ENCODE measurements around the gene THOC6. TPM values are rescaled to one million over a fixed set of nuclear protein-coding genes. Genes with fewer than 3 reads are reported as not detected.

Gene THOC6
- total and polyA plus RNA-seq, 9 of the 15 experiments (the other 6 are each of a cell fraction or from before 2014, with no cell fraction given): 2.5 to 65.4 (median 42.3) TPM

- TF ChIP-seq ZNF253 (CRISPR knock-in tag; conservative IDR thresholded peaks at IDR 0.05) (no peak), ZNF318 (IDR thresholded peaks at IDR 0.05; ENCODE audit: borderline replicate concordance in 1 of 2, low read depth in 1 of 2) (0 out of 4 replicates have a peak, but pooled peaks of 1 of the 2 experiments have one; percentile 19), SREBF2 (CRISPR knock-in tag; IDR thresholded peaks at IDR 0.05) (no peak), ZBTB12 (CRISPR knock-in tag; IDR thresholded peaks at IDR 0.05) (no peak), NR2C1 (IDR thresholded peaks at IDR 0.05) (no peak), NR2C1 (tag; IDR thresholded peaks at IDR 0.05) (no peak), SMARCC2 (IDR thresholded peaks at IDR 0.05; ENCODE audit: low read depth) (no peak), SIRT6 (IDR thresholded peaks at IDR 0.05; ENCODE audit: low read depth, low read length) (no peak), SIN3A (IDR thresholded peaks at IDR 0.05; ENCODE audit: borderline replicate concordance in 2 of 2, control insufficient read depth in 1 of 2, low read depth in 2 of 2, low read length in 2 of 2) (no peak), BRD9 (IDR thresholded peaks at IDR 0.05; ENCODE audit: low read depth, partially characterized antibody) (peak; percentile 22), ZNF41 (CRISPR knock-in tag; conservative IDR thresholded peaks at IDR 0.05) (no peak), NCOA2 (IDR thresholded peaks at IDR 0.05; ENCODE audit: partially characterized antibody in 2 of 2) (no peak), ILK (tag; IDR thresholded peaks at IDR 0.05; ENCODE audit: borderline replicate concordance, low read depth) (no peak)
- TF ChIP-seq, protein P1, sequence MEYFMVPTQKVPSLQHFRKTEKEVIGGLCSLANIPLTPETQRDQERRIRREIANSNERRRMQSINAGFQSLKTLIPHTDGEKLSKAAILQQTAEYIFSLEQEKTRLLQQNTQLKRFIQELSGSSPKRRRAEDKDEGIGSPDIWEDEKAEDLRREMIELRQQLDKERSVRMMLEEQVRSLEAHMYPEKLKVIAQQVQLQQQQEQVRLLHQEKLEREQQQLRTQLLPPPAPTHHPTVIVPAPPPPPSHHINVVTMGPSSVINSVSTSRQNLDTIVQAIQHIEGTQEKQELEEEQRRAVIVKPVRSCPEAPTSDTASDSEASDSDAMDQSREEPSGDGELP (CRISPR knock-in tag; IDR thresholded peaks at IDR 0.05; ENCODE audit: borderline replicate concordance): no peak; the same call in 1 of the 2 replicates
These were observed 3.0 kb upstream of the THOC6 start (continued) for GRCh38 chr16:3020604-3021448.

Data from K562 (cell line).